CD4-positive, CD25-positive, alpha-beta regulatory T cell (primary cell): ENCODE measurements around the gene ZDHHC8. TPM values are rescaled to one million over a fixed set of nuclear protein-coding genes. Genes with fewer than 3 reads are reported as not detected.

ENCODE experiments used
- ATAC-seq, 2 donors: fragments of 150-1000 bp; cut with Tn5 transposase; one replicate each; pipeline ENCODE4 v1.10.0; 2021; ENCODE audit warnings: low read depth in 2 of 2, moderate number of reproducible peaks in 2 of 2, moderate library complexity in 1 of 2
- DNase-seq, 3 donors: peaks; one replicate each; pipeline versions ENCODE4 v3.0.0 to v3.0.0-alpha.2; 2012 to 2022; ENCODE audit warnings: mixed read lengths in 1 of 3
- H3K27ac ChIP-seq: one replicate; pipeline ENCODE4 v1.7.0; 2013; ENCODE audit warnings: mild to moderate bottlenecking, low read length; ENCODE audit not compliant: insufficient read depth, poor library complexity, severe bottlenecking
- H3K27me3 ChIP-seq: one replicate; pipeline ENCODE4 v1.7.0; 2013; ENCODE audit warnings: low read length; ENCODE audit not compliant: control insufficient read depth, insufficient read depth
- H3K36me3 ChIP-seq: one replicate; pipeline ENCODE4 v1.7.0; 2013; ENCODE audit warnings: mild to moderate bottlenecking, low read length, moderate library complexity; ENCODE audit not compliant: control insufficient read depth, insufficient read depth
- H3K4me1 ChIP-seq: 2 replicates; pipeline ENCODE4 v1.7.0; 2013; ENCODE audit warnings: mild to moderate bottlenecking, low read length; ENCODE audit not compliant: insufficient read depth, control insufficient read depth, poor library complexity, severe bottlenecking
- H3K4me3 ChIP-seq: one replicate; pipeline ENCODE4 v1.7.0; 2013; ENCODE audit warnings: low read depth, mild to moderate bottlenecking, low read length, moderate library complexity
- H3K9me3 ChIP-seq, 2 experiments: 1 replicate in 1 of 2; 2 replicates in 1 of 2; pipeline ENCODE4 v1.7.0; 2013; ENCODE audit warnings: low read length in 2 of 2, mild to moderate bottlenecking in 1 of 2, moderate library complexity in 1 of 2; ENCODE audit not compliant: control insufficient read depth in 2 of 2
- H3K27ac Mint-ChIP-seq, 3 donors: one replicate each; pipeline ENCODE4 v1.8.0; 2020 to 2022; ENCODE audit warnings: mild to moderate bottlenecking in 3 of 3, mixed read lengths in 3 of 3, moderate library complexity in 2 of 3
- H3K27me3 Mint-ChIP-seq: one replicate; pipeline ENCODE4 v1.8.0; 2022; ENCODE audit warnings: mild to moderate bottlenecking, mixed read lengths
- H3K36me3 Mint-ChIP-seq: one replicate; pipeline ENCODE4 v1.8.0; 2020; ENCODE audit warnings: mixed read lengths
- H3K4me1 Mint-ChIP-seq, 4 donors: one replicate each; pipeline ENCODE4 v1.8.0; 2020 to 2022; ENCODE audit warnings: mixed read lengths in 4 of 4, mild to moderate bottlenecking in 1 of 4
- H3K4me3 Mint-ChIP-seq, 4 donors: one replicate each; pipeline ENCODE4 v1.8.0; 2020 to 2022; ENCODE audit warnings: mild to moderate bottlenecking in 4 of 4, mixed read lengths in 4 of 4, moderate library complexity in 3 of 4
- H3K9me3 Mint-ChIP-seq, 7 donors: one replicate each; pipeline ENCODE4 v1.8.0; 2020 to 2022; ENCODE audit warnings: mixed read lengths in 7 of 7, mild to moderate bottlenecking in 3 of 7, moderate library complexity in 2 of 7
- polyA plus RNA-seq, 4 donors: library from polyadenylated mRNA; unstranded; fragments of 300-500 nt; fragmentation: Illumina TruSeq; gene quantifications; one replicate each; pipeline ENCODE4 v1.2.3, GENCODE V29; 2021
- total RNA-seq: library from RNA; stranded (reverse); gene quantifications from one replicate; pipeline ENCODE4 v1.2.3, GENCODE V29; 2022

Gene ZDHHC8
- total and polyA plus RNA-seq, 5 donors from 2014 or later, result 1.2 to 76.7 (median 1.9) TPM

GRCh38 chr22:20181194-20181883, 49.7 kb downstream of the ZDHHC8 start:
- H3K27ac Mint-ChIP-seq, result peak overlapping the region in 1 of 3 donors; percentile 71
- H3K27ac ChIP-seq, result no peak overlapping the region
- H3K9me3 Mint-ChIP-seq, result no peaks in the 10 kb centered on the region
- peaks cover 2% of the 10 kb centered on the region for H3K27me3 Mint-ChIP-seq
- no peaks in the 10 kb centered on the region for H3K4me1 Mint-ChIP-seq
- no peaks in the 10 kb centered on the region for H3K9me3 ChIP-seq
- ATAC-seq, result no peak
- no peaks in the 10 kb centered on the region for H3K36me3 ChIP-seq
- no peaks in the 10 kb centered on the region for H3K36me3 Mint-ChIP-seq
- no peaks in the 10 kb centered on the region for H3K27me3 ChIP-seq
- no peak overlapping the region for H3K4me3 ChIP-seq
- no peak for DNase-seq
- H3K4me3 Mint-ChIP-seq, result no peak overlapping the region
- H3K4me1 ChIP-seq, result no peaks in the 10 kb centered on the region

DNA sequence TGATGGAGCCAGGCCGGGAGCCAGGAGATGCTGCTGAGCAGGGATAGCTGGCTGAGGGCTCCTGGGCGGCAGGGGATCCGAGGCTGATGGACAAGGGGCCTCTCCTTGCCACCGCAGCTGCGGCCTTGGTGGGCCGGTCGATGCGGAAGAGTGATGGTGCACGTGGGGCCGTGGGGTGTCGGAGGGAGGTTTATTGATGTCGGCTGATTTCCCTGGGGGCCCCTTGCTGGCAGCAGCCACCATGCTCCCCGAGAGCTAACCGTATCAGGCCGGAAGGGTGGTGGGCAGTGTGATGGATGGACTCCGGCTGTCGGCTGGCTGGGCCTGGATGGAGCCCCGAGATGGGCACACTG, 50.3 kb downstream of the ZDHHC8 start:
- no peaks in the 10 kb centered on the region for H3K4me1 Mint-ChIP-seq
- Histone ChIP-seq H3K27ac (no peak overlapping the region), H3K4me1 (no peaks in the 10 kb centered on the region), H3K9me3 (no peaks in the 10 kb centered on the region), H3K27me3 (no peaks in the 10 kb centered on the region), H3K4me3 (no peak overlapping the region), H3K36me3 (no peaks in the 10 kb centered on the region)
- no peaks in the 10 kb centered on the region for H3K9me3 Mint-ChIP-seq
- no peaks in the 10 kb centered on the region for H3K36me3 Mint-ChIP-seq
- no peak overlapping the region for H3K4me3 Mint-ChIP-seq
- ATAC-seq (no peak), DNase-seq (no peak)
- no peaks in the 10 kb centered on the region for H3K27me3 Mint-ChIP-seq
- H3K27ac Mint-ChIP-seq, result no peak overlapping the region

DNA sequence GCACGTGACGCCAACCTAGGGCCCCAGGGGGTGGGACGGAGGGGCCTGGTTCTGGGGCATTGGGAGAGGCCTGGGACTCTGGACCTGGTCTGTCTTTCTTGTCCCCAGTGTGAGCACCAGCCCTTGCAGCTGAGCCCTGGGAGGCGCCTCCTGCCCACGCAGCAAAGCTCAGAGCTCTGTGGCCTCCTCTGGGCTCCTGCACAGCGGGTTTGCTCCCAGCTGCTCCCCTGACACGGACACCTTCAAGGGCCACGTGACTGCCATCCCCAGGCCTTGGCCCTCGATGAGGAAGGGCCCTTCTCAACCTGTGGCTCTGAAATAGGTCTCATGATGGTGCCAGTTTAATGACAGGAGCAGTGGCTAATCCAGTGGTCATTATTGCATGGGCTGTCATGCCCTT, 50.8 kb downstream of the ZDHHC8 start:
- Mint-ChIP-seq H3K9me3 (no peaks in the 10 kb centered on the region), H3K27me3 (no peaks in the 10 kb centered on the region), H3K36me3 (no peaks in the 10 kb centered on the region), H3K27ac (peak overlapping the region in 1 of 3 donors; percentile 64), H3K4me3 (no peak overlapping the region), H3K4me1 (no peaks in the 10 kb centered on the region)
- Histone ChIP-seq H3K27ac (no peak overlapping the region), H3K9me3 (no peaks in the 10 kb centered on the region), H3K27me3 (no peaks in the 10 kb centered on the region), H3K4me1 (no peaks in the 10 kb centered on the region), H3K4me3 (no peak overlapping the region), H3K36me3 (no peaks in the 10 kb centered on the region)
- ATAC-seq (no peak), DNase-seq (no peak)

GRCh38 chr22:20183101-20183500, 51.5 kb downstream of the ZDHHC8 start:
- H3K4me1 Mint-ChIP-seq, result no peaks in the 10 kb centered on the region
- Histone ChIP-seq H3K4me3 (no peak overlapping the region), H3K4me1 (no peaks in the 10 kb centered on the region), H3K27ac (no peak overlapping the region), H3K27me3 (no peaks in the 10 kb centered on the region), H3K9me3 (no peaks in the 10 kb centered on the region), H3K36me3 (no peaks in the 10 kb centered on the region)
- no peak overlapping the region for H3K4me3 Mint-ChIP-seq
- no peaks in the 10 kb centered on the region for H3K27me3 Mint-ChIP-seq
- peak overlapping the region in 1 of 3 donors; percentile 46 for H3K27ac Mint-ChIP-seq
- H3K9me3 Mint-ChIP-seq, result no peaks in the 10 kb centered on the region
- no peaks in the 10 kb centered on the region for H3K36me3 Mint-ChIP-seq
- no peak for ATAC-seq
- DNase-seq, result no peak

- Mint-ChIP-seq H3K27me3 (no peaks in the 10 kb centered on the region), H3K27ac (no peak overlapping the region), H3K4me1 (no peaks in the 10 kb centered on the region), H3K9me3 (no peaks in the 10 kb centered on the region), H3K36me3 (no peaks in the 10 kb centered on the region), H3K4me3 (no peak overlapping the region)
- no peak for ATAC-seq
- H3K27me3 ChIP-seq, result no peaks in the 10 kb centered on the region
- no peaks in the 10 kb centered on the region for H3K36me3 ChIP-seq
- H3K4me1 ChIP-seq, result no peaks in the 10 kb centered on the region
- no peaks in the 10 kb centered on the region for H3K9me3 ChIP-seq
- no peak overlapping the region for H3K27ac ChIP-seq
- no peak for DNase-seq
- no peak overlapping the region for H3K4me3 ChIP-seq
These were observed 52.2 kb downstream of the ZDHHC8 start for GRCh38 chr22:20183823-20184222.

DNA sequence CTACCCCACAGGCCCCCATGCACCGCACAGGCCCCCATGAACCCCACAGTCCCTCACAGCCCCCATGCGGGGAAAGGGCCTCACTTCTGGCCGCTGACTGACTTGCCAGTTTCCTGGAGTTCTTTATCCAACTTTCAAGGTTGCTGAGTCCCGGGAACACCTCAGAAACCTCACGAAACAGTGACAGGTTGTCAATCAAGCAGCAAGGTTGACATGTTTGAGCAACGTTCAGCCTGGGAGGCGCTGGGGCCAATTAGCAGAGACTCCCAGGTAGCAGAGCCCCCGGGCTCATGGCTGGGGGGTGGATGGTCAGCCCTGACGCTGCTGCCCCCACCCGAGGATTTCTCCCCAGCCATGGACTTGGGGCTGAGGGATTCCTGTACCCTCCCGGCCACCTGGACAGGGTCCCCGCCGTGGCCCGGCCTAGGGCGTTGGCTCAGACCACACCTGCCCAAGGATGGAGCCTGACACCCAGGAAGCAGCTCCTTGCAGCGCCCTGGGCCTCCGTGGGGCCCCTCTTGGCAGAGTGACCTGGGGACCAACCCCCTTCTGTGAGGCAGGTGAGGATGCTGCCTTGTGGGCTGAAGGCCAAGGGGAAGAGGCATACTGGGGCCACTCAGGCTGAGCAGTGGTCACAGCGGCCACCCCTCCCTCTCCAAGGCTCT, 53.0 kb downstream of the ZDHHC8 start:
- DNase-seq (no peak), ATAC-seq (no peak)
- Histone ChIP-seq H3K4me3 (no peak overlapping the region), H3K27ac (no peak overlapping the region), H3K9me3 (no peaks in the 10 kb centered on the region), H3K4me1 (no peaks in the 10 kb centered on the region), H3K36me3 (no peaks in the 10 kb centered on the region), H3K27me3 (no peaks in the 10 kb centered on the region)
- Mint-ChIP-seq H3K4me1 (no peaks in the 10 kb centered on the region), H3K36me3 (no peaks in the 10 kb centered on the region), H3K9me3 (no peaks in the 10 kb centered on the region), H3K27ac (no peak overlapping the region), H3K27me3 (no peaks in the 10 kb centered on the region), H3K4me3 (no peak overlapping the region)

DNA sequence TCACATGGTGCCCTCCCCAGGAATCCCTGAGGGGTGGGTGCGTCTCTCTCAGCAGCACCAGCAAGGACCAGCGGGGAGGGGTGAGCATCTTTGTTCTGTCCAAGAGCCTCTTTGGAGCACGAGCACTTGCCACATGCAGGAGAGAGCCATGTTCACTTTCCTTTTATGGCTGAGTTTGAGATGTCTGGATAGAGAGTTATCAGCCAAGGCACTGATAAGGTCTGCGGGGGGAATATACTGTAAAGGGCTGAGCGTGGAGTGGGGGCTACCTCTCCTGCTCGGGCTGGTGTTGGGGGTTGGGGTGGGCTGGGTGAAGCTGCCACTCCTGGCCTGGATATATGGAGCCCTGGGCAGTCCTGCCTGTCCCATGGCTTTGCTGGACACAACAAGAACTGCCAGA, 54.1 kb downstream of the ZDHHC8 start:
- Histone ChIP-seq H3K4me3 (no peak overlapping the region), H3K4me1 (no peaks in the 10 kb centered on the region), H3K27ac (no peak overlapping the region), H3K27me3 (no peaks in the 10 kb centered on the region), H3K36me3 (no peaks in the 10 kb centered on the region), H3K9me3 (no peaks in the 10 kb centered on the region)
- Mint-ChIP-seq H3K27ac (no peak overlapping the region), H3K36me3 (no peaks in the 10 kb centered on the region), H3K27me3 (no peaks in the 10 kb centered on the region), H3K4me3 (no peak overlapping the region), H3K4me1 (no peaks in the 10 kb centered on the region), H3K9me3 (no peaks in the 10 kb centered on the region)
- ATAC-seq (no peak), DNase-seq (no peak)
